ENCODE data around the gene GASK1A.

GASK1A gene

GRCh38 chr3:43017593-43018195 is 38.6 kb downstream of the GASK1A start:
- Histone ChIP-seq H3K4me1 (ENCODE audit: control insufficient read depth, insufficient read depth, low read length) (no peaks in the 10 kb centered on the region), H3K4me3 (ENCODE audit: low read depth, low read length) (no peak overlapping the region), H3K27ac (ENCODE audit: extremely low read depth, low read depth, low read length) (no peak overlapping the region), H3K36me3 (ENCODE audit: control insufficient read depth in 2 of 2, insufficient read depth in 1 of 2, low read length in 2 of 2) (no peaks in the 10 kb centered on the region), H3K9me3 (ENCODE audit: control insufficient read depth, insufficient read depth, low read depth, low read length) (no peaks in the 10 kb centered on the region)
- CTCF ChIA-PET: no interaction called here
- TF ChIP-seq ZNF629 (tag by site-specific recombination; IDR thresholded peaks at IDR 0.05) (peak; percentile 63), ZNF791 (tag by site-specific recombination; IDR thresholded peaks at IDR 0.05) (no peak), ZIC2 (tag by site-specific recombination; IDR thresholded peaks at IDR 0.05) (peak; percentile 80)
- POLR2A ChIA-PET: no interaction called here

GRCh38 chr3:43018246-43018645 is 39.1 kb downstream of the GASK1A start:
- POLR2A ChIA-PET: no interaction called here
- CTCF ChIA-PET: no interaction called here
- Histone ChIP-seq H3K36me3 (ENCODE audit: control insufficient read depth in 2 of 2, insufficient read depth in 1 of 2, low read length in 2 of 2) (no peaks in the 10 kb centered on the region), H3K4me1 (ENCODE audit: control insufficient read depth, insufficient read depth, low read length) (no peaks in the 10 kb centered on the region), H3K9me3 (ENCODE audit: control insufficient read depth, insufficient read depth, low read depth, low read length) (no peaks in the 10 kb centered on the region), H3K4me3 (ENCODE audit: low read depth, low read length) (no peak overlapping the region), H3K27ac (ENCODE audit: extremely low read depth, low read depth, low read length) (no peak overlapping the region)
- TF ChIP-seq TRIM28 (IDR thresholded peaks at IDR 0.05; ENCODE audit: borderline replicate concordance, low read length) (no peak), ZBTB11 (tag by site-specific recombination; conservative IDR thresholded peaks at IDR 0.05; ENCODE audit: low read depth) (no peak), ATF2 (tag by site-specific recombination; IDR thresholded peaks at IDR 0.05; ENCODE audit: low read depth) (no peak)

- Histone ChIP-seq H3K36me3 (ENCODE audit: control insufficient read depth in 2 of 2, insufficient read depth in 1 of 2, low read length in 2 of 2) (no peaks in the 10 kb centered on the region), H3K4me3 (ENCODE audit: low read depth, low read length) (no peak overlapping the region), H3K27ac (ENCODE audit: extremely low read depth, low read depth, low read length) (no peak overlapping the region), H3K9me3 (ENCODE audit: control insufficient read depth, insufficient read depth, low read depth, low read length) (no peaks in the 10 kb centered on the region), H3K4me1 (ENCODE audit: control insufficient read depth, insufficient read depth, low read length) (no peaks in the 10 kb centered on the region)
- POLR2A ChIA-PET: no interaction called here
- CTCF ChIA-PET: interaction anchor here (0.6 kb wide), 1 partner anchor 261 kb away, joined by 3 read pairs; no protein-coding TSS in a partner anchor
- no peak for TF ChIP-seq ZIC2 (tag by site-specific recombination; IDR thresholded peaks at IDR 0.05)
- no peak for TF ChIP-seq ZNF544 (tag by site-specific recombination; IDR thresholded peaks at IDR 0.05)
- TF ChIP-seq ZNF121 (tag by site-specific recombination; IDR thresholded peaks at IDR 0.05): no peak
- TF ChIP-seq KLF10 (tag by site-specific recombination; IDR thresholded peaks at IDR 0.05): no peak
- no peak for TF ChIP-seq ZBTB20 (tag by site-specific recombination; IDR thresholded peaks at IDR 0.05)
- TF ChIP-seq ZNF433 (tag by site-specific recombination; IDR thresholded peaks at IDR 0.05; ENCODE audit: low read depth): no peak
- TF ChIP-seq ZBTB8A (tag by site-specific recombination; IDR thresholded peaks at IDR 0.05): no peak
- TF ChIP-seq ZNF785 (tag by site-specific recombination; IDR thresholded peaks at IDR 0.05): no peak
- no peak for TF ChIP-seq SP3 (tag by site-specific recombination; IDR thresholded peaks at IDR 0.05)
- no peak for TF ChIP-seq ZBTB11 (tag by site-specific recombination; conservative IDR thresholded peaks at IDR 0.05; ENCODE audit: low read depth)
- no peak for TF ChIP-seq PRDM2 (tag by site-specific recombination; IDR thresholded peaks at IDR 0.05; ENCODE audit: borderline replicate concordance)
Measured at GRCh38 chr3:43019006-43019809, 40.1 kb downstream of the GASK1A start.
